Hypothalamus (tissue), 51 donors: ENCODE results near the gene TOMM22.

Experiments
- DNase-seq, 51 donors: peaks; one replicate each; lab custom pipeline; 2025; lab: John Stamatoyannopoulos, UW

The TOMM22 gene

DNA sequence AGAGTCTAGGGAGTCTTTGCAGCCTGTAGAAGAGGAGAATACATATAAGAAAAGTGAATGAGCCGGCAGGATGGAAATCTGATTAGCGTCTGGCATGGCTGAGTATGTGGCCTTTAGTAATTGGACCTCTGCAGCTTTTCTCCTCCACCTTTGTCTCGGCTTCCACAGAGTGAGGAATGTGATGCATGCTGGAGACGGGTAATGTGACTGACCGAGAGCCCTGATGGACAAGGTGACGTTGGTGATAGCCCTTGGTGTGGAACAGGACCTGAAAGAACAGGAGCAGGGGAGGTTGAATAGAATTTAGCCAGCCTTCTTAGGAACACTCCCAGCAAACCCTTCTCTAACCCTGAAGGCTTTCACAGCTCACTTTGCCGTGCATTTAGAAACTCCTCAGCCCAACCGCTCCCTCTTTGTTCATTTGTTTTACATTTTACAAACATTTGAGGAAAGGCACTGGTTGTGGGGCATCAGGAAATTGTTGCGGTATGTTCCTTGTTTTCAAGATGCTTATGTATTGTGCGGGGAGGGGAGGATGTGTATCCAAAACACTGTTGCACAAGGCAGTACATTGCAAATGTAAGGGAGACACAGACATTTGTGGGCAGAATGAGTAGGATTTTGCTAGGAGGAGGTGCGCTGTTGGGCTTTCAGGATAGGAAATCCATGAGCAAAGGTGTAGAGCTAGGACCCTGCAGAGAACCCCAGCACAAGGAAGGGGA lies 30.9 kb downstream of the TOMM22 start:
- DNase-seq: no peak

DNA sequence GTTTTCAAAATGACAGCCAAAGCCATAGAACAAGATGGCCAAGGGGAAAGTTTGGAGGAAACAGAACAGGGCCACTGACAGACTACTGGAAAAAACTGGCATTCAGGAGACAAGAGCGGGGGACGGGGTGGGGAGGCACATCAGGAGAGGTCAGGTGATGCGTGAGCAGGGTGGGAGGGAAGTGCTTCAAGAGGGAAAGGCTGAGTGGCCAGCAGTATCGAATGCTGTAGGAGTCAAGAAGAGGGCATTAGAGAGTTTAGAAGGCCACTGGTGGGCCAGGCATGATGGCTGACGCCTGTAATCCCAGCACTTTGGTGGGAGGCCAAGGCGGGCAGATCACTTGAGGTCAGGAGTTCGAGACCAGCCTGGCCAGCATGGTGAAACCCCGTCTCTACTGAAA lies 32.2 kb downstream of the TOMM22 start:
- peak in 1 of 51 donors; percentile 18 for DNase-seq

- peak in 1 of 51 donors; percentile 24 for DNase-seq
Measured at GRCh38 chr22:38715176-38715764, 33.5 kb downstream of the TOMM22 start.

- DNase-seq: no peak
Measured at GRCh38 chr22:38715852-38716251, 34.1 kb downstream of the TOMM22 start.

DNA sequence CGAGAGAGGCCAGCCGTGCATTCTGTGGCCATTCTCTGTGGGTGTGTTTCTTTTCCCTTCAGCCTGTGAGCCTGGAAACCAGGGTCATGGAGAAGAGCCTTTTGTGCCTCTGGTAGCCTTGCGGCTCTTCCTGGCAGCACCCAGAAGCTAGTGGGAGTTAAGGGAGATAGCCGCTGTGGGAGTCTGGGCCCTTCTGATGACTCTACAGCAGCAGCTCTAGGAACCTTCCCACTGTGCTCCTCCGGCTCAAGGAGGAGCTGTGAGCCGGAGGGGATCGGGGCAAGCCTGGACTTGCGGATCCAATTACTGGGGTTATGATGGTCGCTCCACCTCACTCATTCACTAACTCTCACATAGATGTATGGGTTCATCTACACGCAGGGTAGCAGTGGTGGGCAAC lies 34.5 kb downstream of the TOMM22 start:
- DNase-seq: no peak

GRCh38 chr22:38716826-38717225 lies 35.1 kb downstream of the TOMM22 start:
- DNase-seq: no peak

GRCh38 chr22:38717244-38717643 lies 35.5 kb downstream of the TOMM22 start:
- DNase-seq: no peak

DNA sequence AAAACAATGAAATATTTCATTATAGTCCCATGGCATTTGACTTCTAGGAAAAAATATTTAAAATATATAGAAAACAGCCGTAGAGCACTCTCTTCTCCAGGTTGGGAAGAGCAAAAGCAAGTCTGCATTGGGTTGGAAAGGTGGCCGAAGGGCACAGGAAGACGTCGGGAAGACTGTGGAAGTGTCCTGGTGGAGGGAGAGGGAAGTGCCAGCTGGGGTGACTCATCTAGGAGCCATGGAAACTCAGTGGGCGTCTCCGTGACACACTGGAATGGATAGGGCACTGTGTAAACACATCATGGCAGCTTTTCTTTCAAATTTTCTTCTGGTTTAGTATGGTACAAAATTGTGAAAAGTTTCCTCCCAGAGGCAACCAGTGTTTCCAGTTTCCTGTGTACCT lies 36.7 kb downstream of the TOMM22 start:
- DNase-seq: peak in 19 of 51 donors; percentile 15 to 77 (median 30)

DNA sequence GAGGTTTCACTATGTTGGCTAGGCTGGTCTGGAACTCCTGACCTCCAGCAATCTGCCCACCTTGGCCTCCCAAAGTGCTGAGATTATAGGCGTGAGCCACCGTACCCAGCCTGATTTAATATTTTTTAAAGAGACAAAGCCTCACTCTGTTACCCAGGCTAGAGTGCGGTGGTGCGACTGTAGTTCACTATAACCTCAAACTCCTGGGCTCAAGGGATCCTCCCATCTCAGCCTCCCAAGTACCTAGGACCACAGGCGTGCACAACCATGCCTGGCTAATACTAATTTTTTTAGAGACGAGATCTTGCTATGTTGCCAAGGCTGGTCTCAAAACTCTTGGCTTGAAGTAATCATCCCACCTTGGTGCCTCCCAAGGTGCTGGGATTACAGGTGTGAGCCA lies 37.4 kb downstream of the TOMM22 start:
- DNase-seq: no peak

- DNase-seq: no peak
Measured at GRCh38 chr22:38720350-38720749, 38.6 kb downstream of the TOMM22 start.

- DNase-seq: no peak
Measured at GRCh38 chr22:38721551-38721950, 39.8 kb downstream of the TOMM22 start.

DNA sequence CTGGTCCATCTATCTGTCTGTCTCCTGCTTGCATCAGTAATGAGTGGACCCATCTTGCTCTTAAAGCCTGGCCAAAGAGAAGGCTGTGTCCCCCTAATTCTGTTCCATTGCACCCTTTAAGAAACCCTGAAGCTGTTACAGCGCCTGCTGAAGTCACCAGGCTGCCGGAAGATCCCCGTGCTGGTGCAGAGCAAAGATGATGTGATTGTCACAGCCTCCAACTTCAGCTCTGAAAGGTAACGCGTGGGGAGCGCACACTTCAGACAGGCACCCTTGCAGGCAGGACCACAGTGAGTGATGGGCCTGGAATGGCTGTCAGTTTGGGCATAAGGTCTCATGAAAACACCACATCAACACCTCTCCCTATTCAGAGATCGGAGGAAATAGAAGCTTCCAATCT lies 42.4 kb downstream of the TOMM22 start:
- no peak for DNase-seq

GRCh38 chr22:38724926-38725571 lies 43.3 kb downstream of the TOMM22 start:
- peak in 21 of 51 donors; percentile 11 to 75 (median 51) for DNase-seq

- DNase-seq: no peak
Measured at GRCh38 chr22:38725900-38726655, 44.3 kb downstream of the TOMM22 start.

- DNase-seq: no peak
Measured at GRCh38 chr22:38727123-38727522, 45.4 kb downstream of the TOMM22 start.

GRCh38 chr22:38727530-38728451 lies 46.0 kb downstream of the TOMM22 start:
- no peak for DNase-seq

DNA sequence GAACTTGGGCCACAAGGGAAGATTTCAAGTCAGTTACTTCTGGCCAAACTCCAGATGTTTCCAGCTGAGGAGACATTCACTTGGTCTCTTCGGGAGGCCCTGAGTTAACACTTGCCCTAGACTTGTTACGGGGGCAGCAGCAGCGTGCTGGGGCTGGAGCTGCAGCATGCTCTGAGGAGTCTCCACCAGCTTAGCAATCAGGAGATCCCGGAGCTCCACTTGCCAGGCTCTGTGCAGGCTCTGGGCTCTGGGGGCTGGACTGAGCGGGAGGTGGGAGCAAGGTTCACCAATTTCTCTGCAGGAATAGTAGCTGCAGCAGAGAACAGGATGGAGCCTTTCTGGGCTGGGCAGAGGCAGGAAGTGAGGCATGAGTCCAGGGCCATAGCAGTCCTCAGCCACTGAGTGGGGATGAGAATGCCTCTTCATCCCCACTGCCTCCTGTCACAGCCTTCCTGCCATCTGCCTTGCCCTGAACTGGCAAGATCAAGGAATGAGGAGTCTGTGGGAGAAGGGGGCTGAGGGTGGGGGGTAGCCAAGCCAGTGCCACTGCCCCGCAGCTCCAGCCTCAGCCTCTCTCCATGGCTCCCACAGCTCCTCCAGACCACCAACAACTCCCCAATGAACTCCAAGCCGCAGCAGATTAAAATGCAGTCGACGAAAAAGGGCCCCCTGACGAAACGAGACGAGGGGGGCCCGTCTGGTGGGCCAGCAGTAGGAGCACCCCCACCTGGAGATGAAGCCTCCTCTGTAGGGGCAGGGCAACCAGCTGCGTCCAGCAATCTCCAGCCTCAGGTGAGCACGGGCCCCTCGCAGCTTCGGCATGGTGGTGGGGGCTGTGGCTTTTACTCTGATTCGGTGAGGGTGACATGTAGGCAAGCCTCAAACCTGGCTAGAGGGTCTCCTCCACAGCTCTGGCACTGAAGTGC lies 47.4 kb downstream of the TOMM22 start:
- no peak for DNase-seq

- DNase-seq: no peak
Measured at GRCh38 chr22:38729946-38730345, 48.2 kb downstream of the TOMM22 start.

- no peak for DNase-seq
Measured at GRCh38 chr22:38730411-38730871, 48.7 kb downstream of the TOMM22 start.
